ENCODE measurements around the gene CCP110.

Gene CCP110

GRCh38 chr16:19555186-19555937, 31.6 kb downstream of the CCP110 start, which contains the start of gene VPS35L:
VPS35L (plus strand) TSS chr16:19555703; CDS start chr16:19555730, 27 bp downstream.
- DNase-seq = peak; percentile 81

- DNase-seq = peak; percentile 7
Observed at GRCh38 chr16:19555938-19556771, 32.4 kb downstream of the CCP110 start.

- no peak for DNase-seq
Observed at GRCh38 chr16:19559242-19559910, 35.6 kb downstream of the CCP110 start.

GRCh38 chr16:19560078-19560477, 36.3 kb downstream of the CCP110 start:
- DNase-seq = no peak

GRCh38 chr16:19563377-19563776, 39.6 kb downstream of the CCP110 start:
- DNase-seq = no peak

GRCh38 chr16:19566362-19566761, 42.6 kb downstream of the CCP110 start:
- DNase-seq = no peak

GRCh38 chr16:19567560-19567959, 43.8 kb downstream of the CCP110 start:
- no peak for DNase-seq

- DNase-seq = no peak
Observed at GRCh38 chr16:19573997-19574396, 50.3 kb downstream of the CCP110 start.

- DNase-seq = no peak
Observed at GRCh38 chr16:19574615-19575014, 50.9 kb downstream of the CCP110 start.

GRCh38 chr16:19578378-19578971, 54.7 kb downstream of the CCP110 start:
- no peak for DNase-seq

GRCh38 chr16:19582050-19582831, 58.5 kb downstream of the CCP110 start:
- DNase-seq = no peak

GRCh38 chr16:19583665-19584300, 60.0 kb downstream of the CCP110 start:
- DNase-seq = no peak

GRCh38 chr16:19588661-19589060, 64.9 kb downstream of the CCP110 start:
- no peak for DNase-seq

GRCh38 chr16:19589106-19589505, 65.4 kb downstream of the CCP110 start:
- DNase-seq = no peak

GRCh38 chr16:19589771-19590302, 66.1 kb downstream of the CCP110 start:
- no peak for DNase-seq

GRCh38 chr16:19595043-19595767, 71.5 kb downstream of the CCP110 start:
- DNase-seq = no peak

- DNase-seq = no peak
Observed at GRCh38 chr16:19598805-19599510, 75.2 kb downstream of the CCP110 start.

GRCh38 chr16:19599968-19600716, 76.4 kb downstream of the CCP110 start:
- no peak for DNase-seq

Measured in SIG-M5 (cell line).